Measurements from ENCODE around the gene CACNA1G. TPM values are rescaled to one million over a fixed set of nuclear protein-coding genes. Genes with fewer than 3 reads are reported as not detected.
A peak's percentile ranks its signal among the peaks of the same experiment; 100 is the strongest.

CACNA1G gene
- total and polyA plus RNA-seq, 8 donors, result 0.50 to 38.2 (median 19.5) TPM

DNA sequence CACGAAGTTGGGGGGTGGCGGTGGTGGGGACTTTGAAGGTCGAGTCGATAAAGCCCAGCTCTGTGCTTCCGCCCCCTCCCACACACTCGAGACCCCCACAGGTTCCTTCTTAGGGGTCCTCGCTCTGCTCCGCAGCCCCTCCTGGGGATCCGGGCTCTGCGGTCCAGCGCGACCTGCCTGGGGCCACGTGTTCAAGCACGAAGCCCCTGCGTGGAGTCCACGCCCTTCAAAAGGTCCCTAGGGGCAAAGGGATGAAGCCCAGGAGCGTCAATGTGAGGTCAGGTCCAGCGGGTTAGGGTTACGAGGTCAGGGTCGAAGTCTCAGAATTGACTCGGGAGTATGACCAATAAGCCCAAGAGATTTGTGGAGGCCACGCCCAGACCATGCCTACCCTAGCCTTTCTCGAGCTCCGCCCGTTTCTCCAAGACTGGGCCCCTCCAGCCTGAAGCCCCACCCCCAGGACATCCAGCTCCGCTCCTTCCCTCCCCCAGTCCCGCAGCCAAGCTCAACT lies 786 bp upstream of the CACNA1G start:
- intact Hi-C loops (cut with DNase I), result no loop called here
- ATAC-seq, result peak; percentile 59
- H3K9me3 ChIP-seq, result no peaks in the 10 kb centered on the region
- no peak overlapping the region for H3K27ac ChIP-seq
- DNase-seq, result peak in 2 of 4 donors; percentile 72 to 81
- peaks cover 38 to 83% of the 10 kb centered on the region in 2 donors for H3K27me3 ChIP-seq
- TF ChIP-seq, protein P1, sequence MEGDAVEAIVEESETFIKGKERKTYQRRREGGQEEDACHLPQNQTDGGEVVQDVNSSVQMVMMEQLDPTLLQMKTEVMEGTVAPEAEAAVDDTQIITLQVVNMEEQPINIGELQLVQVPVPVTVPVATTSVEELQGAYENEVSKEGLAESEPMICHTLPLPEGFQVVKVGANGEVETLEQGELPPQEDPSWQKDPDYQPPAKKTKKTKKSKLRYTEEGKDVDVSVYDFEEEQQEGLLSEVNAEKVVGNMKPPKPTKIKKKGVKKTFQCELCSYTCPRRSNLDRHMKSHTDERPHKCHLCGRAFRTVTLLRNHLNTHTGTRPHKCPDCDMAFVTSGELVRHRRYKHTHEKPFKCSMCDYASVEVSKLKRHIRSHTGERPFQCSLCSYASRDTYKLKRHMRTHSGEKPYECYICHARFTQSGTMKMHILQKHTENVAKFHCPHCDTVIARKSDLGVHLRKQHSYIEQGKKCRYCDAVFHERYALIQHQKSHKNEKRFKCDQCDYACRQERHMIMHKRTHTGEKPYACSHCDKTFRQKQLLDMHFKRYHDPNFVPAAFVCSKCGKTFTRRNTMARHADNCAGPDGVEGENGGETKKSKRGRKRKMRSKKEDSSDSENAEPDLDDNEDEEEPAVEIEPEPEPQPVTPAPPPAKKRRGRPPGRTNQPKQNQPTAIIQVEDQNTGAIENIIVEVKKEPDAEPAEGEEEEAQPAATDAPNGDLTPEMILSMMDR (IDR thresholded peaks at IDR 0.05), result no peak
- peaks cover 25 to 36% of the 10 kb centered on the region in 2 donors for H3K4me1 ChIP-seq
- H3K36me3 ChIP-seq, result peaks cover 0 to 15% of the 10 kb centered on the region in 2 donors
- H3K4me3 ChIP-seq, result peak overlapping the region; percentile 47 to 51

DNA sequence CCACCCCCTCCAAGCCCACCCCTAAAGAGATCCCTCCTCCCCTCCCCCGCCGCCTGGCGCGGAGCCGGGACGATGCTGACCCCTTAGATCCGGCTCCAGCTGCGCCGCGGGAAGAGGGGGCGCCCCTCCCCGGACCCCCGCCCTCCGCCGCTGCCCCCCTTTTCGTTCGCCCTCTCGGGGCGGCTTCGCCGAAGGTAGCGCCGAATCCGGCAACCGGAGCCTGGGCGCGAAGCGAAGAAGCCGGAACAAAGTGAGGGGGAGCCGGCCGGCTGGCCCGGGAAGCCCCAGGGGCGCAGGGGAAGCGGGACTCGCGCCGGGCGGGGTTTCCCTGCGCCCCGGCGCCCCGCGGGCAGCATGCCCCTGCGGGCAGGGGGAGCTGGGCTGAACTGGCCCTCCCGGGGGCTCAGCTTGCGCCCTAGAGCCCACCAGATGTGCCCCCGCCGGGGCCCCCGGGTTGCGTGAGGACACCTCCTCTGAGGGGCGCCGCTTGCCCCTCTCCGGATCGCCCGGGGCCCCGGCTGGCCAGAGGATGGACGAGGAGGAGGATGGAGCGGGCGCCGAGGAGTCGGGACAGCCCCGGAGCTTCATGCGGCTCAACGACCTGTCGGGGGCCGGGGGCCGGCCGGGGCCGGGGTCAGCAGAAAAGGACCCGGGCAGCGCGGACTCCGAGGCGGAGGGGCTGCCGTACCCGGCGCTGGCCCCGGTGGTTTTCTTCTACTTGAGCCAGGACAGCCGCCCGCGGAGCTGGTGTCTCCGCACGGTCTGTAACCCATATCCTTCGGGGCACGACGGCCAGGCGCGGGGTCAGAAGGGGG lies 623 bp downstream of the CACNA1G start:
- H3K4me1 ChIP-seq, result peaks cover 25 to 36% of the 10 kb centered on the region in 2 donors
- peaks cover 0 to 2% of the 10 kb centered on the region in 2 donors for H3K36me3 ChIP-seq
- TF ChIP-seq, protein P1 (IDR thresholded peaks at IDR 0.05), result no peak
- intact Hi-C loops (cut with DNase I), result no loop called here
- peak in 1 of 4 donors; percentile 79 for DNase-seq
- ATAC-seq, result no peak
- no peak overlapping the region for H3K27ac ChIP-seq
- peak overlapping the region; percentile 47 to 51 for H3K4me3 ChIP-seq
- H3K9me3 ChIP-seq, result no peaks in the 10 kb centered on the region
- H3K27me3 ChIP-seq, result peaks cover 38 to 97% of the 10 kb centered on the region in 2 donors

DNA sequence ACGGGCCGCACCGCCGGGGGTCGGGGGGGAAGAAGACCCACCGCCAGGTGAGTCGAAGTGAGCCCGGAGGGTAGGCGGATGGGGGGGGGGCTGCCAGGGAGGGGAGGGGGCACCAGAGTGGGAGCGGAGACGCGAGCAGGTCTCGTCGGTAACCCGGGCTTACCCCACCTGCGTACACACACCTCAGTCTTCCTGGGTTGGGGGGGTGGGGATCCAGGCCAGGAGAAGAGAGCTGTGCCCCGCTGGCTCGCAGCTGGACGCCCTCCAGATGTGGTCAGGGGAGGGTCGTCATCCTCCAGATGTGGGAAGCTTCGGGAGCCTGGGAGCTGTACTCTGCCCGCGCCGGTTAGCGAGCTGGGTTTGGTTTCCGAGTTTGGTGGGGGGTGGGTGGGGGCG lies 1.2 kb downstream of the CACNA1G start:
- H3K36me3 ChIP-seq, result no peaks in the 10 kb centered on the region
- DNase-seq (no peak), ATAC-seq (no peak)
- intact Hi-C loops (cut with DNase I), result no loop called here
- H3K27me3 ChIP-seq, result peaks cover 38 to 100% of the 10 kb centered on the region in 2 donors
- no peak overlapping the region for H3K27ac ChIP-seq
- peaks cover 25 to 36% of the 10 kb centered on the region in 2 donors for H3K4me1 ChIP-seq
- TF ChIP-seq, protein P1 (IDR thresholded peaks at IDR 0.05), result no peak
- H3K4me3 ChIP-seq, result no peak overlapping the region
- H3K9me3 ChIP-seq, result no peaks in the 10 kb centered on the region

DNA sequence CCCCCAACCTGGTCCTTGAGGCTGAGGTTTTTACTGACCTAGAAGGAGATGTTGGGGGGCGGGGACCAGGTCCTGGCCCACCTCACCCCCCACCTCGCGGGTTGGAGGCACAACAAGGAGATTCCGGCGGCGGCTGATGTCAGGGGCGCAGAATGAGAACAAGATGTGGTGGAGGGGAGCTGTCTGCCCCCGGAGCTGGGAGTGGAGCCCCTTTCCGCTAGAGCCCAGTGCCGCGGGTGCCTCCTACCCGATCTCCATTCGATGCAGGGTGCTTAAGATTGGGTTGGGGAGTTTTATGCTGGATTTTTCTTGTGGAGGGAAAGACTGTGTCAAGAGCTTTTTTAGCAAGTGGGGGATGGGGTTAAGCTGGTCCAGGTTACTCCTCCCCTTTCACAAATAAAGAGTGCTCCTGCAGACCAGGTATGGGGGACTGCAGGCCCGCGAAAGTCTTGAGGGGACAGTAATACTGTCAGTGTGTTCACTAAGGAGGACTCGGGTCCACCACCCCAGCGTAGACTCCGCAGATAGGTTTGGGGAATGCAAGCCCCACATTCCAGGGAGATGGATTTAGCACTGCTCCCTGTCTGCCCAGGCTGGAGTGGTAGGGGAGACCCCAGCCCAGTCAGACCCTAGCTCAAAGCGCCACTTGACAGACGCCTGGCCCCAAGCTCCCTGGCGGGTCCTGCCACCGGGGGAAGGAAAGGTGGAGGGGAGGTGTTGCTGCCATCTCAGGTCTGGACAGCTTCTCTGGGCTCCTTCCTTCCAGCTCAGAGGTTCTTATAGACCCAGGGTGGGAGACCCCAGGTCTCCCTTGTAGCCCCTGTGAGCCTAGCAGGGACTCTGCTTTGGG lies 2.0 kb downstream of the CACNA1G start:
- H3K27me3 ChIP-seq, result peaks cover 38 to 100% of the 10 kb centered on the region in 2 donors
- H3K27ac ChIP-seq, result no peak overlapping the region
- ATAC-seq (no peak), DNase-seq (no peak)
- TF ChIP-seq, protein P1 (IDR thresholded peaks at IDR 0.05), result no peak
- intact Hi-C loops (cut with DNase I), result no loop called here
- H3K4me3 ChIP-seq, result no peak overlapping the region
- no peaks in the 10 kb centered on the region for H3K36me3 ChIP-seq
- H3K9me3 ChIP-seq, result no peaks in the 10 kb centered on the region
- H3K4me1 ChIP-seq, result peaks cover 25 to 36% of the 10 kb centered on the region in 2 donors

Measured in left lung (tissue), 10 donors.